Pons (tissue), 1 donor: Measurements from ENCODE around the gene IRF2BP1.

Experiments
- DNase-seq: peaks from one replicate; pipeline ENCODE4 v3.0.0-alpha.2; 2016; ENCODE audit warnings: low spot score

The IRF2BP1 gene

DNA sequence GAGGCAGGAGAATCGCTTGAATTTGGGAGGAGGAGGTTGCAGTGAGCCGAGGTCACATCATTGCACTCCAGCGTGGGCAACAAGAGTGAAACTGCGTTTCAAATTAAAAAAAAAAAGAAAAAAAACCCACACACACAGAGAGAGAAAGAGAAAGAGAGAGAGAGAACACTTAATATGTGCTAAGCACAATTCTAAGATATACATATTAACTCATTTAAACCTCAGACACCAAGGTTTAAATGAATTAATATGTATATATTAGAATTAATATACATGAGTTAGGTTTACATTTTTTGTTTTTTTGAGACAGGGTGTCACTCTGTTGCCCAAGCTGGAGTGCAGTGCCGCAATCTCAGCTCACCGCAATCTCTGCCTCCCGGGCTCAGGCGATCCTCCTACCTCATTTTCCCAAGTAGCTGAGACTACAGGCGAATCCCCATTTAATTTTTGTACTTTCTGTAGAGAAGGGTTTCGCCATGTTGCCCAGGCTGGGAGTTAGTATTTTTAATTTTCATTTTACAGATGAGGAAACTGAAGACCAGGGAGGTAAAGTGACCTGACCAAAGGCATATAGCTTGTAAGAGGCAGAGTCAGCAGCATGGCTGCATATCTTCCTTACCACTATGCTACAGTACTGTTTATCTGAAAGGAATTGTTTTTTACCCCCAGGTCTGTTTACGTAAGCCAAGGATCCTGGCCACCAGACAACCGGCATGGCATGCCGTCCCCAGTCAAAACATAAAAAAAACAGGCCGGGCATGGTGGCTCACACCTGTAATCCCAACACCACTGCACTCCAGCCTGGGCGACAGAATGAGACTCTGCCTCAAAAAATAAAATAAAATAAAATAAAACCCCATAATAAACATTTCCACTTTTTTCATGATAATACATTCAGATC, 25.3 kb downstream of the IRF2BP1 start:
- DNase-seq, result no peak

DNA sequence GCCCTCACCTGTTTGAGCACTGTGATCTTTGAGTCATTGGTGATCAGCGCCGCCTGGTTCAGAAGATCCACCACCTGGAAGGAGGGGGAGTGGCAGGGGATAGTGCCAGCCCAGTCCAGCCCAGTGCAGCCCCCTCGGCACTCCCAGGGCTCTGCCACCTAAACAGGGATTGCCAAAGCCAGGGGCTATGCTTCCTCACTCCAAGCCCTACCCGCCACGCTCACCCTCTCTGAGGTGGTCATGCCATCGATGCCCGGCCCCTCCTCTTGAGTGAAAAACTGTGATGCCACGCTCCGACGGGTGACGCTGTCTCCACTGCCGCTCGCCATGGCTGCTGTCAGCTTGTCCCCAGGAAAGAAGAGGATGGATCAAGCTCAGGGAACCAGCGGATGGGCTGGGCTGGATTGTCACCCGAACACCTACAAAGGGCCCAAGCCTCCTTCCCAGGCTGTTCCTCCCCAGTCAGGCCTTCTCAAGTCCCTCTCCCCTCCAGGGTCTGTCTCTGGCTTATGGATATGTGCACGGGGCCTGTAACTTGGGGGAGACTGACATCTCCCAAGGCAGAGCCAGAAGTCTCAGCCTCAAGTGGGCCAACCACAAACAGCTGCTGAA, 31.7 kb downstream of the IRF2BP1 start:
- DNase-seq, result no peak

DNA sequence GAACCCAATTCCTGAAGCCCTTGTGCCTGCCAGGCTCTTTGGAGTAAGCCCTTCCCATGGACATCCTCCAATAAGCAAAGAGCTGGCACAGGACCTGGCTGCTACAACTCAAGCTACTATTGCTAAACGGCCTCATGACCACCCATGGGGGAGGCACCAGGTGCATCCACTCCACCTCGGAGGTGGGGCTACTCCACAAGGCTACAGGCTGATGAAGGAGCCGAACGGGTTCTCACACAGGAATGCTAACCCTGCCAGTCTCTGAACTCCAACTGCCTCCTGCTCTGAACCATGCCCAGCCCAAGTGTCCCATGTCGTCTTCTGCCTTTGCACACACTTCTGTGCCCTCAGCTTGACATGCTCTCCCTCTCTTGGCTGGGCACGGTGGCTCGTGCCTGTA, 33.0 kb downstream of the IRF2BP1 start:
- DNase-seq, result peak; percentile 9

- DNase-seq, result no peak
Measured at GRCh38 chr19:45852145-45852750, 33.7 kb downstream of the IRF2BP1 start.

- no peak for DNase-seq
Measured at GRCh38 chr19:45848922-45849321, 37.0 kb downstream of the IRF2BP1 start.

DNA sequence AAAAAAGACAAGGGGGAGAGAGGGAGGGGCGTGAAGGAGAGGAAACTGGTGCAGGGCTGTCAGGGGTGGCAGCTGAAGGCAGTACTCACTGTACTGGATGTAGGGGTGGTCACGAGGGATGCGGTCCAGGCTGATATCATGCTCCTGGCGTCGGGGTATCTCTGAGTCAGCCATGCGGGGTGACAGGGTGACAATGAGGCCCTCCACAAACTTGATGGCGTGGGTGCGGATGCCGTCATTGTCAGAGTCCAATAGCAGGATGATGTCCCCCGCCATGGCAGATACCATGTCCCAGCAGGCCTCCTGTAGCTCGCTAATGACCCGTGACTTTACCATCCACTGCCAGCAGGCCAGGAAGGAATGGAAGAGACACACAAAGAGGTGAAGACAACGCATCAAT, 38.3 kb downstream of the IRF2BP1 start:
- DNase-seq, result no peak

- DNase-seq, result no peak
Measured at GRCh38 chr19:45842198-45842597, 43.7 kb downstream of the IRF2BP1 start.

GRCh38 chr19:45834970-45835369, 51.0 kb downstream of the IRF2BP1 start:
- no peak for DNase-seq
